SK-N-SH treated with all-trans-retinoic acid at 6 μM for 48 hours (cell line): ENCODE measurements around the gene NRXN2.

Experiments
- ISL1 ChIP-seq: fragments of 250-450 bp; sonication (Bioruptor Pico); IDR thresholded peaks from 2 replicates; pipeline ENCODE4 v2.1.2; 2022; ENCODE audit warnings: mild to moderate bottlenecking, moderate library complexity
- OSR1 ChIP-seq: fragments of 250-450 bp; sonication (Bioruptor Pico); IDR thresholded peaks from 2 replicates; pipeline ENCODE4 v1.8.0; 2022; ENCODE audit warnings: moderate library complexity, mild to moderate bottlenecking, inconsistent platforms
- POU6F1 ChIP-seq: fragments of 250-450 bp; sonication (Bioruptor Pico); IDR thresholded peaks from 2 replicates; pipeline ENCODE4 v1.8.0; 2021; ENCODE audit warnings: low read depth, mild to moderate bottlenecking, moderate library complexity, borderline replicate concordance
- TCF4 ChIP-seq: fragments of 250-450 bp; sonication (Bioruptor Pico); IDR thresholded peaks from 2 replicates; pipeline ENCODE4 v1.8.0; 2021; ENCODE audit warnings: mild to moderate bottlenecking, moderate library complexity, borderline replicate concordance
- TSHZ2 ChIP-seq: fragments of 250-450 bp; sonication (Bioruptor Pico); IDR thresholded peaks from 2 replicates; pipeline ENCODE4 v1.5.0; 2020; ENCODE audit warnings: mild to moderate bottlenecking, moderate library complexity
- ZNF565 ChIP-seq: fragments of 450-650 bp; formaldehyde crosslinking; conservative IDR thresholded peaks from 2 replicates; pipeline ENCODE4 v1.5.0; 2020; ENCODE audit warnings: low read depth, mild to moderate bottlenecking, moderate library complexity
- ZNF70 ChIP-seq: fragments of 450-650 bp; formaldehyde crosslinking; IDR thresholded peaks from 2 replicates; pipeline ENCODE4 v1.5.0; 2020; ENCODE audit warnings: mild to moderate bottlenecking, moderate library complexity
- ZNF8 ChIP-seq: fragments of 450-650 bp; formaldehyde crosslinking; IDR thresholded peaks from 2 replicates; pipeline ENCODE4 v1.5.0; 2020; ENCODE audit warnings: mild to moderate bottlenecking, moderate library complexity
- TF ChIP-seq, protein P1 (sequence below): fragments of 250-450 bp; sonication (Bioruptor Pico); IDR thresholded peaks from 2 replicates; pipeline ENCODE4 v1.8.0; 2020; ENCODE audit warnings: mild to moderate bottlenecking, moderate library complexity, borderline replicate concordance

DNA sequence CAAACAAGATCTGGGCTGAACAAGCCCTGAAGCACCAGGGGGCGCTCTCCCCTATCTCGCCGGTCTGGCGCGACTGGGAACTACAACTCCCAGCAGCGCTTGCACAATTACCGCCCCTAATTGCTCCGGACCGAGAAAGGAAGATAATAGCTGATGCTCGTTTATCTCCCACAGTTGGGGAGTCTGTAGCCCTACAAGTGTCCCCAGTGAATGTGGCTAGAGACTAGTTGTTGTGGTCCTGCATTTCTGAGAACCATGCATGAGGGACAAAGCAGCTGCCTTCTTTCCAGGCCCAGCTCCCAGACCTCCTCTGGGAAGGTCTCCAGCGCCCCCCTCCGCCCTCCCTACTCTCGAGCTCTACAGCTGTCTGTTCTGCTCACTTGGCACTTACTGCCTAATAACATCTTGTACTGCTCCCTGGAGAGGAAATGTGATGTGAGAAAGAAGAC lies 34.4 kb downstream of the NRXN2 start:
- TF ChIP-seq TSHZ2 (peak; percentile 54; the same call in 1 of the 2 replicates), TCF4 (peak; percentile 51; the same call in 1 of the 2 replicates), POU6F1 (CRISPR knock-in tag) (no peak), ZNF70 (CRISPR knock-in tag) (no peak), ISL1 (no peak), ZNF8 (CRISPR knock-in tag) (no peak), ZNF565 (no peak), OSR1 (CRISPR knock-in tag) (no peak)
- TF ChIP-seq, protein P1, sequence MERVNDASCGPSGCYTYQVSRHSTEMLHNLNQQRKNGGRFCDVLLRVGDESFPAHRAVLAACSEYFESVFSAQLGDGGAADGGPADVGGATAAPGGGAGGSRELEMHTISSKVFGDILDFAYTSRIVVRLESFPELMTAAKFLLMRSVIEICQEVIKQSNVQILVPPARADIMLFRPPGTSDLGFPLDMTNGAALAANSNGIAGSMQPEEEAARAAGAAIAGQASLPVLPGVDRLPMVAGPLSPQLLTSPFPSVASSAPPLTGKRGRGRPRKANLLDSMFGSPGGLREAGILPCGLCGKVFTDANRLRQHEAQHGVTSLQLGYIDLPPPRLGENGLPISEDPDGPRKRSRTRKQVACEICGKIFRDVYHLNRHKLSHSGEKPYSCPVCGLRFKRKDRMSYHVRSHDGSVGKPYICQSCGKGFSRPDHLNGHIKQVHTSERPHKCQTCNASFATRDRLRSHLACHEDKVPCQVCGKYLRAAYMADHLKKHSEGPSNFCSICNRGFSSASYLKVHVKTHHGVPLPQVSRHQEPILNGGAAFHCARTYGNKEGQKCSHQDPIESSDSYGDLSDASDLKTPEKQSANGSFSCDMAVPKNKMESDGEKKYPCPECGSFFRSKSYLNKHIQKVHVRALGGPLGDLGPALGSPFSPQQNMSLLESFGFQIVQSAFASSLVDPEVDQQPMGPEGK (CRISPR knock-in tag), result no peak
